ENCODE results near the gene LACC1.

GRCh38 chr13:43876366-43876765 is 3.3 kb upstream of the LACC1 start:
- TF ChIP-seq POLR2A (IDR thresholded peaks at IDR 0.05; ENCODE audit: low read length): no peak
- no peak for TF ChIP-seq GATA1 (IDR thresholded peaks at IDR 0.05; ENCODE audit: low read depth, low read length)
